ENCODE results near the gene GLP1R. TPM values are rescaled to one million over a fixed set of nuclear protein-coding genes. Genes with fewer than 3 reads are reported as not detected.

The GLP1R gene
- total RNA-seq, 1 donor from 2014 or later: not detected

- ChIA-PET POLR2A (interaction anchor here (0.9 to 1.1 kb wide), 2 partner anchors 12 to 400 kb away, joined by 3 to 6 read pairs; partner anchors contain the start of gene SAYSD1), CTCF (interaction anchor here (1.0 to 2.1 kb wide), 3 partner anchors 13 to 230 kb away, joined by 3 to 7 read pairs (median 3); partner anchors contain the start of gene SAYSD1)
- Mint-ChIP-seq H3K27me3 (no peaks in the 10 kb centered on the region), H3K4me1 (peaks cover 8% of the 10 kb centered on the region), H3K9me3 (no peaks in the 10 kb centered on the region), H3K4me3 (no peak overlapping the region), H3K27ac (no peak overlapping the region), H3K36me3 (ENCODE audit: low read depth) (peaks cover 24% of the 10 kb centered on the region)
- ATAC-seq (ENCODE audit: low read depth): peak; percentile 76
- TF ChIP-seq CTCF (IDR thresholded peaks at IDR 0.05): no peak
- no peak for DNase-seq
- intact Hi-C loops (cut with micrococcal nuclease): no loop called here
These were observed 53.7 kb downstream of the GLP1R start for GRCh38 chr6:39102071-39102820.

GRCh38 chr6:39102821-39103136 lies 54.2 kb downstream of the GLP1R start:
- ChIA-PET POLR2A (interaction anchor here (0.9 to 1.1 kb wide), 3 partner anchors 12 to 401 kb away, joined by 3 to 6 read pairs (median 3); partner anchors contain the start of gene SAYSD1), CTCF (interaction anchor here (1.0 to 2.1 kb wide), 3 partner anchors 12 to 231 kb away, joined by 3 to 7 read pairs (median 3); partner anchors contain the start of gene SAYSD1)
- H3K4me3 Mint-ChIP-seq: no peak overlapping the region
- intact Hi-C loops (cut with micrococcal nuclease): no loop called here
- peaks cover 8% of the 10 kb centered on the region for H3K4me1 Mint-ChIP-seq
- DNase-seq (no peak), ATAC-seq (ENCODE audit: low read depth) (peak; percentile 84)
- TF ChIP-seq CTCF (IDR thresholded peaks at IDR 0.05): no peak
- H3K27ac Mint-ChIP-seq: no peak overlapping the region
- H3K9me3 Mint-ChIP-seq: no peaks in the 10 kb centered on the region
- peaks cover 24% of the 10 kb centered on the region for H3K36me3 Mint-ChIP-seq (ENCODE audit: low read depth)
- no peaks in the 10 kb centered on the region for H3K27me3 Mint-ChIP-seq

- Mint-ChIP-seq H3K27me3 (no peaks in the 10 kb centered on the region), H3K4me1 (peaks cover 8% of the 10 kb centered on the region), H3K4me3 (no peak overlapping the region), H3K9me3 (no peaks in the 10 kb centered on the region), H3K27ac (no peak overlapping the region), H3K36me3 (ENCODE audit: low read depth) (peaks cover 34% of the 10 kb centered on the region)
- POLR2A ChIA-PET: no interaction called here
- TF ChIP-seq CTCF (IDR thresholded peaks at IDR 0.05): no peak
- CTCF ChIA-PET: no interaction called here
- DNase-seq (no peak), ATAC-seq (ENCODE audit: low read depth) (no peak)
- intact Hi-C loops (cut with micrococcal nuclease): no loop called here
These were observed 55.9 kb downstream of the GLP1R start for GRCh38 chr6:39104528-39104927.

GRCh38 chr6:39107034-39107433 lies 58.5 kb downstream of the GLP1R start:
- intact Hi-C loops (cut with micrococcal nuclease): no loop called here
- Mint-ChIP-seq H3K9me3 (no peaks in the 10 kb centered on the region), H3K27ac (no peak overlapping the region), H3K4me3 (no peak overlapping the region), H3K27me3 (no peaks in the 10 kb centered on the region), H3K4me1 (peaks cover 19% of the 10 kb centered on the region), H3K36me3 (ENCODE audit: low read depth) (peaks cover 45% of the 10 kb centered on the region)
- DNase-seq (no peak), ATAC-seq (ENCODE audit: low read depth) (no peak)
- ChIA-PET CTCF (no interaction called here), POLR2A (no interaction called here)
- TF ChIP-seq CTCF (IDR thresholded peaks at IDR 0.05): no peak

GRCh38 chr6:39107641-39108040 lies 59.1 kb downstream of the GLP1R start:
- ATAC-seq (ENCODE audit: low read depth) (no peak), DNase-seq (no peak)
- peaks cover 19% of the 10 kb centered on the region for H3K4me1 Mint-ChIP-seq
- H3K27me3 Mint-ChIP-seq: no peaks in the 10 kb centered on the region
- peaks cover 45% of the 10 kb centered on the region for H3K36me3 Mint-ChIP-seq (ENCODE audit: low read depth)
- H3K9me3 Mint-ChIP-seq: no peaks in the 10 kb centered on the region
- no peak for TF ChIP-seq CTCF (IDR thresholded peaks at IDR 0.05)
- ChIA-PET POLR2A (no interaction called here), CTCF (no interaction called here)
- intact Hi-C loops (cut with micrococcal nuclease): no loop called here
- H3K4me3 Mint-ChIP-seq: no peak overlapping the region
- H3K27ac Mint-ChIP-seq: no peak overlapping the region
